OCI-LY1 (cell line): ENCODE measurements around the gene CPTP.

Experiments used
- H2AFZ ChIP-seq: fragments of 200-600 bp; sonication (generic), shearing (Covaris generic); 2 replicates; pipeline ENCODE4 v1.6.0; 2014; ENCODE audit warnings: antibody characterized with exemption, mild to moderate bottlenecking, low read length
- H3F3A ChIP-seq: fragments of 200-600 bp; sonication (generic), shearing (Covaris generic); 2 replicates; pipeline ENCODE4 v1.6.0; 2014; ENCODE audit warnings: mild to moderate bottlenecking, antibody characterized with exemption, low read length, moderate library complexity; ENCODE audit not compliant: insufficient read depth
- H3K27ac ChIP-seq: fragments of 200-600 bp; sonication (generic); 2 replicates; pipeline ENCODE4 v1.5.1; 2014; ENCODE audit warnings: low read length, mixed run types, mild to moderate bottlenecking, low read depth; ENCODE audit not compliant: poor library complexity, severe bottlenecking
- H3K27me3 ChIP-seq: fragments of 200-600 bp; sonication (generic); 2 replicates; pipeline ENCODE4 v1.6.0; 2014; ENCODE audit warnings: antibody characterized with exemption, mild to moderate bottlenecking, low read length, moderate library complexity; ENCODE audit not compliant: insufficient read depth
- H3K36me3 ChIP-seq: fragments of 200-600 bp; sonication (generic); 2 replicates; pipeline ENCODE4 v1.6.1; 2014; ENCODE audit warnings: mild to moderate bottlenecking, antibody characterized with exemption, low read length, moderate library complexity, mixed read lengths; ENCODE audit not compliant: insufficient read depth
- H3K4me1 ChIP-seq: fragments of 200-600 bp; sonication (generic); 2 replicates; pipeline ENCODE4 v1.5.1; 2014; ENCODE audit warnings: mild to moderate bottlenecking, low read length, moderate library complexity; ENCODE audit not compliant: insufficient read depth, severe bottlenecking
- H3K4me2 ChIP-seq: fragments of 200-600 bp; sonication (generic), shearing (Covaris generic); 2 replicates; pipeline ENCODE4 v1.6.1; 2014; ENCODE audit warnings: low read length
- H3K4me3 ChIP-seq: fragments of 200-600 bp; sonication (generic); 2 replicates; pipeline ENCODE4 v1.5.1; 2014; ENCODE audit warnings: low read length, low read depth, mild to moderate bottlenecking, mixed read lengths; ENCODE audit not compliant: poor library complexity, severe bottlenecking
- H3K79me2 ChIP-seq: fragments of 200-600 bp; shearing (Covaris generic); 2 replicates; pipeline ENCODE4 v1.6.1; 2016; ENCODE audit warnings: mixed run types, low read length, mixed read lengths; ENCODE audit not compliant: insufficient read depth
- H3K9ac ChIP-seq: fragments of 200-600 bp; sonication (generic), shearing (Covaris generic); 2 replicates; pipeline ENCODE4 v1.6.1; 2014; ENCODE audit warnings: mild to moderate bottlenecking, low read length, mixed read lengths
- H3K9me2 ChIP-seq: fragments of 200-600 bp; sonication (generic), shearing (Covaris generic); 2 replicates; pipeline ENCODE4 v1.6.1; 2014; ENCODE audit warnings: low read depth, mild to moderate bottlenecking, low read length, mixed read lengths
- H3K9me3 ChIP-seq: fragments of 200-600 bp; shearing (Covaris generic); 2 replicates; pipeline ENCODE4 v1.6.1; 2014; ENCODE audit warnings: low read length, mixed read lengths
- H4K20me1 ChIP-seq: fragments of 200-600 bp; sonication (generic), shearing (Covaris generic); 2 replicates; pipeline ENCODE4 v1.6.0; 2016; ENCODE audit warnings: mild to moderate bottlenecking, low read length; ENCODE audit not compliant: insufficient read depth
- CTCF ChIP-seq: fragments of 200-600 bp; sonication (generic), shearing (Covaris generic); IDR thresholded peaks from 2 replicates; pipeline ENCODE4 v1.5.1; 2017; ENCODE audit warnings: mild to moderate bottlenecking, antibody characterized with exemption, low read length, moderate library complexity, mixed read lengths
- EZH2 ChIP-seq: fragments of 200-600 bp; sonication (generic), shearing (Covaris generic); IDR thresholded peaks from 2 replicates; pipeline ENCODE4 v1.8.0; 2017; ENCODE audit warnings: borderline replicate concordance, mixed run types, mild to moderate bottlenecking, antibody characterized with exemption, low read length, moderate library complexity, mixed read lengths

The CPTP gene

GRCh38 chr1:1351511-1352427 is 27.2 kb downstream of the CPTP start:
- TF ChIP-seq EZH2 (no peak), CTCF (no peak)
- H3K27me3 ChIP-seq, result peaks cover 6% of the 10 kb centered on the region; the same call in 1 of the 2 replicates
- no peaks in the 10 kb centered on the region; the same call in 1 of the 2 replicates for H3F3A ChIP-seq
- no peaks in the 10 kb centered on the region for H3K9me2 ChIP-seq
- no peak overlapping the region for H3K4me2 ChIP-seq
- no peaks in the 10 kb centered on the region for H3K9me3 ChIP-seq
- no peak overlapping the region for H3K4me3 ChIP-seq
- H3K79me2 ChIP-seq, result no peaks in the 10 kb centered on the region
- no peak overlapping the region for H2AFZ ChIP-seq
- H3K9ac ChIP-seq, result no peak overlapping the region
- peaks cover 14% of the 10 kb centered on the region for H3K4me1 ChIP-seq
- no peak overlapping the region for H3K27ac ChIP-seq
- no peaks in the 10 kb centered on the region for H3K36me3 ChIP-seq
- peaks cover under 1% of the 10 kb centered on the region; the same call in 1 of the 2 replicates for H4K20me1 ChIP-seq

DNA sequence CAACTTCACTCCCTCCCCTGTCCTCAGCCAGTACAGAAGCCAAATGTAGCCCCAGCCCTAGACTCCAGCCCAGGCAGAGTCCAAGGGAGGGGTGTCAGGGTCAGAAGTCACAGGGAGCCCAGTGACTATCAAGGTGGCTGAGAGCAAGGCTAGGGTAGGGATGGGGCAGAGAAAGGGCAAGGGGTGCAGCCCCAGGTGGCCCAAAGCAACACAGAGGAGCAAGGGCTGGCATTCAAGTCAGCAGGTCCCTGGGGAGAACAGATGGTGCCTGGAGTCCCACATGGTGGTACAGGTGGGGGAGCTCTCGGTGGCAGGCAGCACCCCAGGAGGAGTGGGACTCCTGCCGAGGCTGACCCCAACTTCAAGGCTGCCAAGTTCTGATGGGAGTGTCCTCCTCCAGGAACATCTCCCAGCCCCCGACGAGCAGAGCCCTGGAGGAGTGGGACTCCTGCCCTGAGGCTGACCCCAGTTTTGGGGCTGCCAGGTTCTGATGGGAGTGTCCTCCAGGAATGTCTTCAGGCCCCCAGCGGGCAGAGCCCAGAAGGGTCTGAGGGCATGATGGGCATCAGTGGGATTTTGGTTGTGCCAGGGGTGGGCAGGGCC is 28.3 kb downstream of the CPTP start:
- H3K4me1 ChIP-seq, result peaks cover 7% of the 10 kb centered on the region
- TF ChIP-seq EZH2 (no peak), CTCF (no peak)
- H3F3A ChIP-seq, result no peaks in the 10 kb centered on the region; the same call in 1 of the 2 replicates
- peaks cover 6% of the 10 kb centered on the region; the same call in 1 of the 2 replicates for H3K27me3 ChIP-seq
- no peaks in the 10 kb centered on the region for H3K9me3 ChIP-seq
- no peak overlapping the region for H2AFZ ChIP-seq
- H3K4me3 ChIP-seq, result no peak overlapping the region
- H3K4me2 ChIP-seq, result no peak overlapping the region
- H3K9me2 ChIP-seq, result no peaks in the 10 kb centered on the region
- no peak overlapping the region for H3K27ac ChIP-seq
- no peaks in the 10 kb centered on the region for H4K20me1 ChIP-seq
- no peaks in the 10 kb centered on the region for H3K36me3 ChIP-seq
- no peaks in the 10 kb centered on the region for H3K79me2 ChIP-seq
- no peak overlapping the region for H3K9ac ChIP-seq

DNA sequence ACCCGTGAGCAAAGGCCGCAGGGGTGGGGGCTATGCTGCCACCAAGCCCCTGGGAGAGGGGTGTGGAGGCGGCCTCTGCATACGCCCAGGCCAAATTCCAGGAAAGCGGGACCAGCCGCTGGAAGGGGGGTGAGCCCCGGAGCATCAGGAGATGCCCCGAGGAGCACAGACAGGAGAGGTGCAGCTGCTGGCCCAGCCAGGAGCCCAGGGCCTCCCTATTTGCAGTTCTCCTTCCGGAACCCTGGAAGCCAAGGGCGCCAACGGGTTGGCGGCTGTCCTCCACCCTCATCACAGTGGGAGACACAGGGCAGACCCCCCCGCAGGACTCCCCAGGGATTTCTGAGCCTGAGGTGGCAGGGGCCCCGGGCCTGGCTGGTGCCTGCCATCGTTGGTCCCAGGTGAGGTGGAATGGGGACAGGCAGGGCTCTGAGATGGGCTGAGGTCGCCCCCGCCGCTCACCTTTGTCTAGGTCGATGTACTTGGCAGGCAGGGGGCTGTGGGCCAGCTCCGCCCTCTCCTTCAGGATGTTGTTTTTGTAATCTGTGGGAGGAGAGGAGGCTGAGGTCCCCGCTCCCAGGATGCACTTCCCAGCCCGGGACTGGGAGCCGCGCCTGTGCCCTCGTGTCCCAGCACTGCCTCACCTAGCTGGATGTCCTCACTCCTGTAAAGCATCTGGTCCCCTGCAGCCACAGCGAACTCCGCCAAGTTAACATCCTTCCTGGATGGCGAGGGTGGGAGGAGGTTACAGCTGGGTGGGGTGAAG is 29.0 kb downstream of the CPTP start:
- no peak overlapping the region for H3K4me2 ChIP-seq
- no peaks in the 10 kb centered on the region for H4K20me1 ChIP-seq
- H3K9ac ChIP-seq, result no peak overlapping the region
- no peak overlapping the region for H3K4me3 ChIP-seq
- TF ChIP-seq EZH2 (no peak), CTCF (no peak)
- H3K4me1 ChIP-seq, result peaks cover 6% of the 10 kb centered on the region
- H3K27me3 ChIP-seq, result 0 out of 2 replicates have a peak, but pooled peaks cover 7% of the 10 kb centered on the region
- H3K27ac ChIP-seq, result no peak overlapping the region
- no peaks in the 10 kb centered on the region for H3K9me3 ChIP-seq
- no peaks in the 10 kb centered on the region for H3K9me2 ChIP-seq
- H3F3A ChIP-seq, result no peaks in the 10 kb centered on the region; the same call in 1 of the 2 replicates
- no peaks in the 10 kb centered on the region for H3K79me2 ChIP-seq
- no peak overlapping the region for H2AFZ ChIP-seq
- no peaks in the 10 kb centered on the region for H3K36me3 ChIP-seq
